Astrocyte (in vitro differentiated cells and primary cell): Measurements from ENCODE around the gene PTPA.

Experiments used
- EZH2 ChIP-seq: IDR thresholded peaks from 2 replicates; pipeline ENCODE4 v1.6.1; 2012; ENCODE audit warnings: mild to moderate bottlenecking, low read length, inconsistent platforms; ENCODE audit not compliant: insufficient read depth
- TF ChIP-seq, protein P1 (sequence below): IDR thresholded peaks from 2 replicates; pipeline ENCODE4 v1.5.1; 2011; ENCODE audit warnings: low read depth, mild to moderate bottlenecking, inconsistent platforms, low read length, moderate library complexity; ENCODE audit not compliant: insufficient read depth

DNA sequence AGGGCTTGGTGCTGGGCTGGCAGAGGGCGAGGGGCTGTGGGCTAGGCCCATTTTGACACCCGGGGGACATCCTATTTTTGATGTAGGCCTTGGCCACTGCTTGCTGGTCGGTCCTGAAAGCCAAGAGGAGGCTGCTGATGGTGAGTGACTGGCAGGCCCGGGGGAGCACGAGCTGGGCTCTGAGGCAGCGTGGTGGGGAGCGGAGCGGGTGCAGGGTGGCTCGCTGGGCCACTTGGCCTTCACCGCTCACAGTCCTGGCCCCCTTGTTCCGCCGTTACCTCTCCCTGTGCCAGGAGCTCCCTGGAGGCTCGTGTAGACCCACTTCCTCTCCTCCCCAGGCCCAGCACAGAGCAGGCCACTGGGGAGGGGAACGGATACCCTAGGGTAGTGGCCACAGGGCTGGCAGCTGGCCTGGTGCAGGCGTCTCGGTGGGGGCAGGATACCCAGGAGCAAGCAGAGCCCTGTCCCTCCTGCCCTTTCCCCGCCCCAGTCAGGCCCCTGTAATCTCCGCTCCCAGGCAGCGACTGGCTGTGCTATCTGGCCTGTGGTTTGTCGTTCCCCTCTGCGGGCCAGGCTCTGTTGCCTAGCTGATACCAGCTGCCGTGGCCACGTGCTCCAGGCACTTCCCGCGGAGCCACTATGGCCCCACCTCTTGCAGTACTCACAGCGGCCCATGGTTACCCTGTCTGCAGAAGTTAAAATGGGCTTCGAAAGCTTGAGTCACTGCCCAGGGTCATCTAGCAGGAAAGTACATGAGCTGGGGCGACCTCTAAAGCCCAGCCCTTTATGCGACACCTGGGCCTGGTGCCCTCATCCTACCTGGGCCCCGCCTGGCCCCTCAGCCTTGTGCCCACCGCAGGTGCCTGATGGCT lies 42.0 kb upstream of the PTPA start:
- TF ChIP-seq, protein P1, sequence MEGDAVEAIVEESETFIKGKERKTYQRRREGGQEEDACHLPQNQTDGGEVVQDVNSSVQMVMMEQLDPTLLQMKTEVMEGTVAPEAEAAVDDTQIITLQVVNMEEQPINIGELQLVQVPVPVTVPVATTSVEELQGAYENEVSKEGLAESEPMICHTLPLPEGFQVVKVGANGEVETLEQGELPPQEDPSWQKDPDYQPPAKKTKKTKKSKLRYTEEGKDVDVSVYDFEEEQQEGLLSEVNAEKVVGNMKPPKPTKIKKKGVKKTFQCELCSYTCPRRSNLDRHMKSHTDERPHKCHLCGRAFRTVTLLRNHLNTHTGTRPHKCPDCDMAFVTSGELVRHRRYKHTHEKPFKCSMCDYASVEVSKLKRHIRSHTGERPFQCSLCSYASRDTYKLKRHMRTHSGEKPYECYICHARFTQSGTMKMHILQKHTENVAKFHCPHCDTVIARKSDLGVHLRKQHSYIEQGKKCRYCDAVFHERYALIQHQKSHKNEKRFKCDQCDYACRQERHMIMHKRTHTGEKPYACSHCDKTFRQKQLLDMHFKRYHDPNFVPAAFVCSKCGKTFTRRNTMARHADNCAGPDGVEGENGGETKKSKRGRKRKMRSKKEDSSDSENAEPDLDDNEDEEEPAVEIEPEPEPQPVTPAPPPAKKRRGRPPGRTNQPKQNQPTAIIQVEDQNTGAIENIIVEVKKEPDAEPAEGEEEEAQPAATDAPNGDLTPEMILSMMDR, result no peak
- TF ChIP-seq EZH2, result no peak
